Peyer's patch (tissue), 4 donors: ENCODE measurements around the gene AGAP1.
"Not testable (repeated sequence)": the region's sequence is repeated elsewhere in the genome, so short reads cannot be mapped to it uniquely, and the experiment has no call there.

Source experiments
- CTCF ChIP-seq, 6 experiments: fragments of 450-650 bp in 4 of 6; fragments of 200-600 bp in 2 of 6; sonication (generic) in 1 of 6; IDR thresholded peaks; one replicate each; pipeline ENCODE4 v1.5.1; 2017 to 2019; ENCODE audit warnings: antibody characterized with exemption in 6 of 6, mild to moderate bottlenecking in 3 of 6, moderate library complexity in 1 of 6
- POLR2A ChIP-seq, 2 donors: fragments of 450-650 bp; IDR thresholded peaks; one replicate each; pipeline ENCODE4 v1.5.1; 2017; ENCODE audit warnings: antibody characterized with exemption in 2 of 2, mild to moderate bottlenecking in 2 of 2, moderate library complexity in 2 of 2

GRCh38 chr2:236062806-236063205, 569.0 kb downstream of the AGAP1 start:
- not testable (repeated sequence) for TF ChIP-seq POLR2A, CTCF (IDR thresholded peaks at IDR 0.05)
